GM12874 (cell line): Measurements from ENCODE around the gene BEST2.

Source experiments
- CTCF ChIP-seq: IDR thresholded peaks from 2 replicates; pipeline ENCODE4 v1.5.1; 2011; ENCODE audit warnings: low read depth, mild to moderate bottlenecking, control low read depth, low read length, moderate library complexity; ENCODE audit not compliant: insufficient read depth

BEST2 gene

GRCh38 chr19:12797141-12797587 lies 45.6 kb downstream of the BEST2 start:
- no peak for TF ChIP-seq CTCF

- TF ChIP-seq CTCF: no peak
Measured at GRCh38 chr19:12799742-12800465, 48.3 kb downstream of the BEST2 start.

- TF ChIP-seq CTCF: no peak
Measured at GRCh38 chr19:12800466-12800770, 48.8 kb downstream of the BEST2 start.

GRCh38 chr19:12800923-12801465 lies 49.4 kb downstream of the BEST2 start:
- TF ChIP-seq CTCF: no peak

GRCh38 chr19:12801466-12802266 lies 50.1 kb downstream of the BEST2 start, which contains the start of the genes PRDX2 and THSD8:
Gene PRDX2 (minus strand): TSS chr19:12801800. CDS start chr19:12801261, 539 bp downstream.
Gene THSD8 (plus strand): TSS chr19:12802069. CDS start chr19:12802072, 3 bp downstream.
- no peak for TF ChIP-seq CTCF

GRCh38 chr19:12802267-12803106 lies 50.9 kb downstream of the BEST2 start:
- no peak for TF ChIP-seq CTCF
